HepG2 (cell line): ENCODE data around the gene ABCC5. TPM values are rescaled to one million over a fixed set of nuclear protein-coding genes. Genes with fewer than 3 reads are reported as not detected.

Experiments
- CEBPZ ChIP-seq: IDR thresholded peaks from 2 replicates; pipeline ENCODE4 v1.6.1; 2012; ENCODE audit warnings: low read length, improper control_type of control experiment
- NFIC ChIP-seq: IDR thresholded peaks from 2 replicates; pipeline ENCODE4 v1.6.1; 2012; ENCODE audit warnings: mild to moderate bottlenecking, low read length, inconsistent platforms
- NR3C1 ChIP-seq: sonication (generic); formaldehyde crosslinking; IDR thresholded peaks from 2 replicates; pipeline ENCODE4 v1.4.0; 2020; ENCODE audit warnings: missing genetic modification reagents
- ZBTB49 ChIP-seq: sonication (generic); formaldehyde crosslinking; IDR thresholded peaks from 2 replicates; pipeline ENCODE4 v1.4.0; 2020; ENCODE audit warnings: missing genetic modification reagents, borderline replicate concordance
- ZFP82 ChIP-seq: sonication (generic); formaldehyde crosslinking; IDR thresholded peaks from 2 replicates; pipeline ENCODE4 v1.5.1; 2020; ENCODE audit warnings: mild to moderate bottlenecking, missing genetic modification reagents, borderline replicate concordance
- ZHX2 ChIP-seq, 2 experiments: sonication (generic) in 1 of 2; formaldehyde crosslinking in 1 of 2; IDR thresholded peaks; 2 replicates each; pipeline versions ENCODE4 v1.6.1 to v1.9.0; 2014 to 2022; ENCODE audit warnings: antibody characterized with exemption in 1 of 2, borderline replicate concordance in 1 of 2, inconsistent platforms in 1 of 2, low read depth in 1 of 2, missing genetic modification reagents in 1 of 2
- ZNF207 ChIP-seq: fragments of 450-650 bp; IDR thresholded peaks from 2 replicates; pipeline ENCODE4 v1.6.1; 2016; ENCODE audit warnings: antibody characterized with exemption, borderline replicate concordance
- ZNF337 ChIP-seq: sonication (generic); formaldehyde crosslinking; IDR thresholded peaks from 2 replicates; pipeline ENCODE4 v1.5.1; 2020; ENCODE audit warnings: missing genetic modification reagents, low read depth, mild to moderate bottlenecking, borderline replicate concordance
- ZNF512B ChIP-seq: sonication (generic); formaldehyde crosslinking; IDR thresholded peaks from 2 replicates; pipeline ENCODE4 v1.5.1; 2020; ENCODE audit warnings: missing genetic modification reagents, mild to moderate bottlenecking, borderline replicate concordance
- ZNF513 ChIP-seq: sonication (generic); formaldehyde crosslinking; conservative IDR thresholded peaks from 2 replicates; pipeline ENCODE4 v1.5.0; 2020; ENCODE audit warnings: missing genetic modification reagents
- polyA plus RNA-seq, 8 experiments: library from polyadenylated mRNA; depleted of rRNA in 3 of 8; stranded (reverse) in 7 of 8; unstranded in 1 of 8; fragments of >200 nt; fragmentation: Illumina TruSeq in 4 of 8; extraction: Trizol in 4 of 8; gene quantifications; 2 replicates each; pipeline versions ENCODE4 v1.2.1 to v1.2.3, GENCODE V29; 2011 to 2016; ENCODE audit warnings: low read depth in 4 of 8, missing spikeins in 1 of 8, mixed read lengths in 1 of 8; ENCODE audit not compliant: insufficient read depth in 1 of 8
- total RNA-seq, 5 experiments: library from RNA; depleted of rRNA; stranded (reverse); fragments of >200 nt; fragmentation: Illumina TruSeq; extraction: Trizol; gene quantifications; 2 replicates each; pipeline ENCODE4 v1.2.3, GENCODE V29; 2016; ENCODE audit warnings: low read depth in 1 of 5

The ABCC5 gene
- total and polyA plus RNA-seq, 2 of the 13 experiments (the other 11 are each of a cell fraction or from before 2014, with no cell fraction given): 12.5 to 12.7 TPM

- TF ChIP-seq ZHX2 (IDR thresholded peaks at IDR 0.05; ENCODE audit: low read depth) (no peak), ZHX2 (CRISPR knock-in tag; IDR thresholded peaks at IDR 0.05; ENCODE audit: borderline replicate concordance) (0 out of 2 replicates have a peak, but pooled peaks have one; percentile 75), NR3C1 (CRISPR knock-in tag) (no peak), NFIC (no peak), ZNF513 (0 out of 2 replicates have a peak, but pooled peaks have one; percentile 49), ZNF337 (CRISPR knock-in tag) (no peak), ZFP82 (CRISPR knock-in tag) (no peak), ZNF512B (CRISPR knock-in tag) (no peak), ZNF207 (no peak), CEBPZ (no peak), ZBTB49 (CRISPR knock-in tag) (no peak)
Measured at GRCh38 chr3:184016811-184017671, 643 bp downstream of the ABCC5 start (continued).
